ENCODE data around the gene PHLPP1.

GRCh38 chr18:62876828-62877227, 161.5 kb downstream of the PHLPP1 start:
- TF ChIP-seq CTCF (conservative IDR thresholded peaks at IDR 0.05; ENCODE audit: low read depth, low read length) (no peak), BHLHE40 (IDR thresholded peaks at IDR 0.05; ENCODE audit: low read depth, low read length) (no peak), POLR2A (IDR thresholded peaks at IDR 0.05; ENCODE audit: low read depth, low read length) (no peak), CEBPB (IDR thresholded peaks at IDR 0.05; ENCODE audit: low read depth, low read length) (no peak), MAFK (IDR thresholded peaks at IDR 0.05; ENCODE audit: low read depth, low read length) (no peak), MAZ (IDR thresholded peaks at IDR 0.05; ENCODE audit: borderline replicate concordance, low read depth, low read length) (no peak), USF2 (IDR thresholded peaks at IDR 0.05; ENCODE audit: low read depth, low read length) (no peak), MXI1 (IDR thresholded peaks at IDR 0.05; ENCODE audit: borderline replicate concordance, low read depth, low read length) (no peak)

Data from IMR-90 (cell line).